ENCODE measurements around the gene SPTBN2.

SPTBN2 gene

GRCh38 chr11:66704659-66705360 is 24.2 kb downstream of the SPTBN2 start:
- no peak for DNase-seq (ENCODE audit: low read depth in 2 of 2)

GRCh38 chr11:66701432-66702240 is 27.4 kb downstream of the SPTBN2 start:
- DNase-seq (ENCODE audit: low read depth in 2 of 2) = no peak

- DNase-seq (ENCODE audit: low read depth in 2 of 2) = no peak
Measured at GRCh38 chr11:66700742-66701141, 28.3 kb downstream of the SPTBN2 start.

GRCh38 chr11:66700337-66700736 is 28.7 kb downstream of the SPTBN2 start:
- DNase-seq (ENCODE audit: low read depth in 2 of 2) = no peak

- no peak for DNase-seq (ENCODE audit: low read depth in 2 of 2)
Measured at GRCh38 chr11:66698491-66698890, 30.5 kb downstream of the SPTBN2 start.

- DNase-seq (ENCODE audit: low read depth in 2 of 2) = no peak
Measured at GRCh38 chr11:66697988-66698387, 31.0 kb downstream of the SPTBN2 start.

- no peak for DNase-seq (ENCODE audit: low read depth in 2 of 2)
Measured at GRCh38 chr11:66696146-66696545, 32.9 kb downstream of the SPTBN2 start.

GRCh38 chr11:66694732-66695207 is 34.2 kb downstream of the SPTBN2 start:
- peak; percentile 89 to 90 for DNase-seq (ENCODE audit: low read depth in 2 of 2)

GRCh38 chr11:66694056-66694410 is 35.0 kb downstream of the SPTBN2 start:
- DNase-seq (ENCODE audit: low read depth in 2 of 2) = no peak

GRCh38 chr11:66693356-66694055 is 35.5 kb downstream of the SPTBN2 start:
- DNase-seq (ENCODE audit: low read depth in 2 of 2) = no peak

- DNase-seq (ENCODE audit: low read depth in 2 of 2) = no peak
Measured at GRCh38 chr11:66692871-66693331, 36.1 kb downstream of the SPTBN2 start.

- DNase-seq (ENCODE audit: low read depth in 2 of 2) = no peak
Measured at GRCh38 chr11:66692446-66692845, 36.6 kb downstream of the SPTBN2 start.

- DNase-seq (ENCODE audit: low read depth in 2 of 2) = no peak
Measured at GRCh38 chr11:66691311-66691980, 37.6 kb downstream of the SPTBN2 start.

- DNase-seq (ENCODE audit: low read depth in 2 of 2) = no peak
Measured at GRCh38 chr11:66689661-66690590, 39.1 kb downstream of the SPTBN2 start.

GRCh38 chr11:66688561-66689534 is 40.2 kb downstream of the SPTBN2 start:
- DNase-seq (ENCODE audit: low read depth in 2 of 2) = no peak

- DNase-seq (ENCODE audit: low read depth in 2 of 2) = no peak
Measured at GRCh38 chr11:66687831-66688281, 41.2 kb downstream of the SPTBN2 start.

GRCh38 chr11:66686801-66687750 is 41.9 kb downstream of the SPTBN2 start:
- no peak for DNase-seq (ENCODE audit: low read depth in 2 of 2)

- no peak for DNase-seq (ENCODE audit: low read depth in 2 of 2)
Measured at GRCh38 chr11:66686100-66686785, 42.8 kb downstream of the SPTBN2 start.
